Raji (cell line): ENCODE data around the gene PRKAR2B.

Source experiments
- POLR2A ChIP-seq: IDR thresholded peaks from 2 replicates; pipeline ENCODE4 v1.6.1; 2011; ENCODE audit warnings: low read depth, low read length, control low read depth; ENCODE audit not compliant: insufficient read depth

The PRKAR2B gene

DNA sequence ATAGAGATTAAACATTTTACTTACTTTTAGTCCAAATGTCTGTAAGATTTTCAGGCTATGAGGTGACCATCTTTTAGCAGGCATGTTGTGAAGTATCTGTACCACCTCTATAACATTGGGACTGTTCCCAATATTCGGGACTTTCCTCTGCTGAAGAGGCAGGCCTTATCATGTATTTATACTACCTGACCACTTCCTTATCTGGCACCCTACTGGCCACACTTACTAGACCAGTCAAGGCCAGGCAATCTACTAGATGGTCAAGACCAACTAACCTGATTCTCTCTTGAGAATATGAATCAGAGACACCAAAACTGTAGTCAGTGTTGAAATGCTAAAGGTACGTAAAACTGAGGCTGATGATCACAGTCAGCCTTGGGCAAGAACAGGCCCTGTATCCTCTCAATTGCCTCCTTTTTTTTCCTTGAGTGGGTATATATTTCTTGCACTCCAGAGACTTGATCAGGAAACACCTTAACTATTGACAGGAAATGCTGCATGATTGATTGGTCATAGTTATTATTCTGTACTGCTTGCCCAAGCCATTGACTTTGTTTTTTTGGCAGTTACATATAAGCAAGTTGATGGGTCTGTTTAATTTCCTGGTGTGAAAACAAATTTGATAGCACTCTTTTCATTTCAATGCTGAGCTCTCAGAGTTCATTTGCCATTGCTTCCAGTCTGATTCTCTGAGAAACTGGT, 5.2 kb upstream of the PRKAR2B start:
- TF ChIP-seq POLR2A, result no peak

DNA sequence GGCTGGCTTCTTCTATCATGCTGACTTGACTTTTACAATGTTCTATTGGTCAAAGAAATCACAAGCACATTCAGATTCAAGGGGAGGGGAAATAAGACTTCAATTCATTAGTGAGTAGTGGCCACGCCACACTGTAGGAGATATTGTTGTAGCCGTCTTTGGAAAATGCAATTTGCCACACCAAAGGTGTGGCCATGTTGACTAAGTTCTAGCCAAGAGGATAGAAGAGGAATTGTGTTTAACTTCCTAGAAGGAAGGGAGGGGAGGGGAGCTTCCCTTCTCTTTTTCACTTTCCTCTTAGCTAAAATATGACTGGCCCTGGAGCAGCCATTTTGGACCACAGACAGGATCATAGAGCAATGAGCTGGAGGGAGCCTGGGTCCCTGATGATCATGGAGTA, 3.4 kb upstream of the PRKAR2B start:
- no peak for TF ChIP-seq POLR2A

DNA sequence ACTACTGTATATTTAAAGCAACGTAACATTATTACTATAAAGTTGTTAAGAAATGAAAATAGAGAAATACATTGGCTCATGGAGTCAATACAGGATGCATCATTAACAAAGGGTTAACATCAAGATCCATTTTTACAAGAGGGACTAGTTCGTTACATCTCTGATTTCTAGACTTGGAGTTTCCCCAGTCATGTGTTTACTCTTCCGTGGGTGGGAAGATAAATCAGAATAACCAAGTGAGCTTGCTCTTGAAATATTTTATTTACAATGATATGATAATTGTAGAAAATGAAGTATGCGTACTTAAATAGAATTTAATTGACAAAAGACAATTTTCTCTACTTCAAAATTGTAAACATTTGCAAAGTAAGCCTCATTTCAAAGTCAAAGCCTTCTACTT, 1.0 kb upstream of the PRKAR2B start:
- no peak for TF ChIP-seq POLR2A

DNA sequence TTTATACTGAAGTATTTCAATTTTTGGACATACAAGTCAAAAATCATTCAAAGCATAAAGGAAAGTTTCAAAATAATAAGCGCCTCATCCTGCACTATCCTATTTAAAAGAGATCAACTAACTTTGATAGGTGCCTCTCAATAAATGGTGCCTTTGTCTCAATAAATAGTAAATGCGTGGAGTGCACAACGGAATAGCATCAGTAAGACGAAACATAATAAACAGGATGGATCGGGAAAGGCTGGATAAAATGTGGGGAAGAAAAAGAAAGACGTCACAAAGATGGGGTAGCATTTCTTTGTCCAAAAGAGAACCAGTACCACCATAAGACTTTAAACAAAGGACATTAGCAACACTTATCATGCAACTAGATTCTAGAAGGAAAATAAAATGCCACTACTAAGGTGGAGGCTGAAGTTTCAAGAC, 571 bp upstream of the PRKAR2B start:
- no peak for TF ChIP-seq POLR2A

DNA sequence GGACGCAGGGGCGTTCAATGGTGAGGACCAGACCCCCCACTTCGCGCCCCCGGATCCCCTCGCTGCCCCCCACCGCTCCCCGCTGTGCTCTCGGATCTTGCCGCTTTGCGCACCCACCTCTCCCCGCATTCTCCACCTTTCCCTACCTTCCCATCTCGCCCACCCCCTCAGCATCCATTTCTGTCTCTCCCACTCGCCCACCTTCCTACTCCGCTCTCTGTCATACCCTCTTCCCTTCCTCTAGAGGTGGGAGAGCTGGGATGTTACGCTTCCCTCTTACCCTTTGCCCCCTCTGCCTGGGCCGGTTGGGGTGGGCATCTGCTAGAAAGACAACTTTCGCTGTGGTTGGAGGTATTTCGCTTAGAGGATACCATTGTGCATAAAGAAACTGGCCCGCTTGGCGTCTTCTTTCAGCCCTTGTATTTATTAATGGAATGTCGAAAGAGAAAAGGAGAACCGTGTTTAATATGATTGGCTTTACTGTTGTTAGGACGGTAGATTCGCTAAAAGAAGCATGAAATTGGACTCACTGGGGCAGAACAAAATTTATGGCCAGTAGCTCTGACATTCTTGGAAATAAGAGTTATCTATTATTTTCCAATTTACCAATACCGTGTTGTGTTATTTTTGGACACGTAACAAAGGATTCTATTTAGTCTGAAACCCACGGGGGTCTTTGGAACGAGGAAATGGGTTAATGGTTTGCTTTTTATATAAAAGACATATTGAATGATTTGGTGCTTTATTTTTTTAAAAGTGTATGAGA, 873 bp downstream of the PRKAR2B start:
- TF ChIP-seq POLR2A, result no peak

DNA sequence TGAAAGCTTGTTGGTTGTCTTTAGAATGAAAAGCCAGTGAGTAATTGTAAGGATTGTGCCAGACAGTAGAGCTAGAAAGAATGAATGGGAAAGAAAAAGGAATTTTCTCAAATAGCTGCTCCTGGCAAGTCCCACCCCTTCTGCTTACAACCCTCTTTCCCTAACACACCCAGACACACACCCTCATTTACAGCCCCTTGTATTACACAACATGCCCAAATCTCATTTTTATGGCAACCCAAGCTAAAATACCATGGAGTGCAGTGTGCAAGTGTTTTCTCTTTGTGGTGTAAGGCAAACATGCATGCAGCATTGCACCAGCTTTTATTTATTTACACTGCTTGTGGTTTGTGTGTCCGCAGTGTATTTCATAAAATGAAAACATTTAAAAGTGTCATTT, 1.5 kb downstream of the PRKAR2B start:
- TF ChIP-seq POLR2A, result no peak

DNA sequence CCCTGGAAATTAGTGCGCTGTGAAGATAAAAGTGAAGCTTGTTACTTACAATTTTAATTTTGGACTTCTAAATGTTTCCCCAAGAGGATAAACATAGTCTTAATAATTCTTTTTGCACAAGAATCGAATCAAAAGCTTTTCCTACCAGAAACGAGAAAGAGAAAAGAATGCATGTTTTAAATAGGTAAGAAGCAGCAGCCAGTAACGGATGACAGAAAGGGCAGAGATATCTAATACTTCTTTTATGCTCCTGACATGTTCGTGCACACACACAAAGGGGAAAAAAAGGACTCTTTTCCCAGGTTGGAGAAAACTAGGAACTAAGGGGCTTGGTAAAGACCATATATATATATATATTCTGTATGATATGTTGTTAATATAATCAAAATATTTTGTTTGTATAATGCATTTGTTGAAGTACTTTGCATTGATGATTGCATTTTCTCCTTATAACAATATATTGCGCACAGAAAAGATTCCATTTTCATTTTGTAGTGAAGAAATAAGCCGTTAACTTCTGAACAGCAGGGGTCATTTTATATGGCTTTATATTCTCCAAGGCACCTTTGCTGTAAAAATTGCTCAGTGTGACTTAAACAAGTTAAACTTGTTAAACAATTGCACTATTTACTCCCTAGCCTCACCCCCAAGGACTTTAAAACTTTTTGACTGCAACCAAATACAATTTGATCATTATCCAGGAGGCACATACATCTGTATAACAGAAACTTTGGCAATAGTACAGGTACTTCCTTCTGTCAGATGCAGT, 2.2 kb downstream of the PRKAR2B start:
- no peak for TF ChIP-seq POLR2A

DNA sequence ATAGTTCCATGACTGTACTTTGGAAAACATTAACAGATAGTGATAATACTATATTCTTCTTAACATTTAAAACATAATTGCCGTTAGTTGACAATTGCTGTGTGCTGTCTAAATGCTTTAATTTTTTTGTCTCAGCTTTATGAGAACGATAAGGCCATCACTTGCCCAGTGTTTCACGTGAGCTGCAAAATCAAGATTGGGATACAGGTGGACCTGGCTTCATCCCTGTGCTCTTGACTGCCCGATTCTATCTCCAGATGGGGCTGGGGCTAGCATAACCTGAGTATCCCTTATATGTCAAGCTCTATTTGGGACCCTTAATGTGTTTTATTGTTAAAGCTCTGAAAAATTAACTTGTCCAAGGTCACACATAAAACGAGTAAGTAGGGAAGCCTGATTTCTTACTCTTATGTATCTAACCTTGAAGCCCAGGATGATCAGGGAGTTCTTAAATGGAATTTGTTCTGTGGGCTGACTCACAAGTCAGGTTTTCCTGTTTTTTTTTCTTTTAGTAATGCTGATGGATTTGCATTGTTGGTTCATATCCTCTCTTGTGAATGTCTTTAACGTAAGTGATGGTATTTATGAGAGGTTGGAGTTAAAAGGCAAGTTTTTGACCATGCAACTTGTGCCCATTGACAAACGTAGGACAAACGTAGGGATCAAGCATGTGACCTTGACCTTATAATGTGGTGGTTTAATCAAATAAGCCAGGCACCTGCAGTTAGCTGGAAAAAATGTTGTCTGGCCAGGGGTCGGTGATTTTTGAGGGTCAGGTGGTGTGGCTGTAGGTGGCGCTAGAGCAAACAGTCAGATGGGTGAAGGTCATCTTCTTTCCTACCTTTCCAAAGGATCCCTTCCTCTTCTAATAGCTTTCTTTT, 3.6 kb downstream of the PRKAR2B start:
- TF ChIP-seq POLR2A, result no peak

DNA sequence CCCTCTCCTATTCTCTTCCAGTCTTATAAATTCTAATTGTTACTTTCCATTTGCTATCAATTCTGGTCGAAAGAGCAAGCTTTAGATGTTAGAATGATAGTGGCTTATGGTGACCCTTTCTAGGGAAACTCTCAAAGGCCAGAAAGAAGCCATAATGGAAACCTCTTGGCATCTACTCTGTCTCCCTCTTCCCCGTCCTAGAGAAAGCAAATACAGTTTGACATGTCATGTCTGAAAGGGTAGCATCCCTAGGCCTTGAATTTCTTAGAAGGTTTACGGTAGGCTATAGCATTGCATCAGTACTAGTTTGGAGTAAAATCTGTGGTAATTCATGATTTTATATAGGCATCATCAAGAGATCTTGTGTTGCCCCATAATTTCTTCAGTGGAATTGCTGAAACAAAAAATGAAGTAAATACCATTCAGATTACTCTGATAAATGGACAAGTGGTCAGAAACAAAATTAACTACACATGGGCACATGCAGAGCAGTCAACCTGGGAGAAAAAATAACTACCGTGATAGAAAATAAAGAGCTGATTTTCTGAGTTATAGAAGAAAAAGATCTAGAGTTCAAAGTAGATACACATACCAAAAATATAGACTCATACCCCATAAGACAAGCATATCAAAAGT, 4.4 kb downstream of the PRKAR2B start:
- no peak for TF ChIP-seq POLR2A

DNA sequence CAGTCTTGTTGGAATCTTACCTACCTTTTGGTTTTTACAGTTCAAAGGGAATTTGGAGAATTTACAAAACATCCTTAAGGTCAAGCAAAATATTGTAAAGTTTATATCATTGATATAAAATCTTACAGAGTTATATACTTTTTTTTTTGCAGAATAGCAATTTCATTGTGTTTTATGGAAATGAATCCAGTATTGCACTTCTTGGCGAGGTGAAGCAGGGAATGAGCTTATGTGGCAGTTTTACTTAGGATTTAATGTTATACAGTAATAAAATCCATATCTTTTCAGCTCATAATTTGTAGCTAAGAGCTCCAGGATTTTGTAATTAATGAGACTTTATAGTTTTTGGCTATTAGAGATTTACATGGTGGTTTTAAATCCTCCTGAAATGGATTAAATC, 5.0 kb downstream of the PRKAR2B start:
- TF ChIP-seq POLR2A, result no peak

DNA sequence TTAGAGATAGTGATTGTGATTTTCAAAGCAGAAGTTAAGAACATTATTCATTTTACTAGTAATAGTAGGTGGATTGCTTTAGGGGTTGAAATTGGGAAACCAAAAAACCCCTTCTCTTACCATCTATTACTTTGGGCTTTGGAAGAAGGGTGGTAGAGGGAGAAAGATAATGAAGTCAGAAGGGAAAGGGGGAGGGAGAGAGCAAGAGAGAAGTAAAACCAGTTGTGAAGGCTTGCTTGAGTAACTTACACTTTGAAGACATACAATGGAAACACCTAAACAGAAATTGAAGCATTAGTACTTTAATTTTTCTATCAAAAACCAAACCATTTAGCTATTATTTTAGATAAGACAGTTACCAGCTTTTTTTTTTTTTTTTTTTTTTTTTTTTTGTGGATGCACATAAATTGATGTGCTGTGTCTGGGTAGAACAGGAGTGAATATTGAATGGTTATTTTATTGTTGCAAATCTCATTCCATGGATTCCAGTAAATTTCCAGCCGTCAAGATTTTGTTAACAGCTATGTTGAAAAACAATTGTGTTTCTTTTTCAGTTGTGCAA, 5.5 kb downstream of the PRKAR2B start:
- TF ChIP-seq POLR2A, result no peak

DNA sequence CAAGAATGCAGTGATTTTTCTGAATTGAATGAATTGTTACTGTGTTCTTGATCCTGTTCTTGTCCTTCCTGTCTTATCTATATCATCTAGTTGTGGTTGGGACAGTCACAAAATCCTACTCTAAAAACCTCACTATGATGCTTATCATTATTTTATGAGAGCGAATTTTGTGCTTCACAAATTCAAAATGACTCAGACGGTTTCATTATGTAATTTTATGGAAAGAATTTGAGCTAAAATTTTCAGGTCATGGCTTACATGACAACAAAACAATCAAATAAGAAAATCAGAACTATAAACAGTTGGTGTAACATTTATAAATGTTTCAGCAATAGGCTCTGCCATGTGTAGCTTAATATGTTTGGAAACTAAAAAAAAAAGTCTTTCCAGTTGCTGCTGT, 6.9 kb downstream of the PRKAR2B start:
- no peak for TF ChIP-seq POLR2A

DNA sequence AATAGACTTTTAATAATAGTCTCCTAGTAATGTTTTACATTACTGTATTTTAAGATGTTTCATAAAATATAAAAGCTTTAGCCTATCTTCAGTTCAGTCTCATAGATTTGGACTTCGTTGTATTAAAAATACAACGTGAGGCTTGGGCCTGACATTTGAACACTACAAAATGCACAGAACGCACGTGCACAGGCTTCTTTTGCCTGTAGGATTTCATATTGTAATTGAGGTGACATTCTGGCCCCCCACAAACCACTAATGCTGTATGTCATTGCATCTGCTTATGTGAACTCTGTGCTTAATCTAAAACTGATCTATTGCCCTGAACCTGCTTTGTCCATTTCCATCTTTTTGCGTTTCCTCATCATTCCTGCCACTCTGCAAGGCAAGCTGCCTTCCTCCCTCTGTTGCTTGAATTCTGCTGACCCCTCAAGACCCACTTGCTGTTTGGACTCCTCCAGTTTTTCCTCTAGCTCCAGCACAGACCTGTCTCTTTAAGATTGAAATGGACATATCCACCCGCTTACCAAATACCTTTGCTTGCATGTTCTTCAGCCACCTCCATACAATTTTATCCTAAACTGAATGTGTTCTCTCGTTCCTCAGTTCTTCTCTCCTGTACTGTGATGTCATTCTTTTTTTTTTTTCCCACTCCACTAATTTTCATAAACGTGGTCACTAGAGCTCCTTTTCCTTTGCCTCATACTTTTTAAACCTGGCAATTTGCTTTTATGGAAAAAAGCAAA, 12.4 kb downstream of the PRKAR2B start:
- TF ChIP-seq POLR2A, result no peak
